Measurements from ENCODE around the gene TNRC6A.
A peak's percentile ranks its signal among the peaks of the same experiment; 100 is the strongest.
"Not testable (repeated sequence)": the region's sequence is repeated elsewhere in the genome, so short reads cannot be mapped to it uniquely, and the experiment has no call there.

TNRC6A gene

GRCh38 chr16:24789881-24790280 lies 60.4 kb downstream of the TNRC6A start:
- no peak overlapping the region for H3K4me3 ChIP-seq (ENCODE audit: low read length)
- no peak for DNase-seq (ENCODE audit: low read depth, low spot score)

- no peak for DNase-seq (ENCODE audit: low read depth, low spot score)
- no peak overlapping the region for H3K4me3 ChIP-seq (ENCODE audit: low read length)
These were observed 71.1 kb downstream of the TNRC6A start for GRCh38 chr16:24800586-24800985.

GRCh38 chr16:24801761-24802302 lies 72.4 kb downstream of the TNRC6A start:
- H3K4me3 ChIP-seq (ENCODE audit: low read length) = no peak overlapping the region
- no peak for DNase-seq (ENCODE audit: low read depth, low spot score)

GRCh38 chr16:24805484-24805883 lies 76.0 kb downstream of the TNRC6A start:
- H3K4me3 ChIP-seq (ENCODE audit: low read length) = no peak overlapping the region
- no peak for DNase-seq (ENCODE audit: low read depth, low spot score)

- no peak for DNase-seq (ENCODE audit: low read depth, low spot score)
- H3K4me3 ChIP-seq (ENCODE audit: low read length) = no peak overlapping the region
These were observed 77.8 kb downstream of the TNRC6A start for GRCh38 chr16:24807301-24807700.

GRCh38 chr16:24810951-24811843 lies 81.7 kb downstream of the TNRC6A start:
- no peak overlapping the region for H3K4me3 ChIP-seq (ENCODE audit: low read length)
- DNase-seq (ENCODE audit: low read depth, low spot score) = no peak

GRCh38 chr16:24812813-24813212 lies 83.4 kb downstream of the TNRC6A start:
- not testable (repeated sequence) for H3K4me3 ChIP-seq (ENCODE audit: low read length); DNase-seq (ENCODE audit: low read depth, low spot score)

GRCh38 chr16:24815021-24815420 lies 85.6 kb downstream of the TNRC6A start:
- H3K4me3 ChIP-seq (ENCODE audit: low read length) = no peak overlapping the region
- DNase-seq (ENCODE audit: low read depth, low spot score) = no peak

GRCh38 chr16:24816688-24817087 lies 87.2 kb downstream of the TNRC6A start:
- no peak for DNase-seq (ENCODE audit: low read depth, low spot score)
- no peak overlapping the region for H3K4me3 ChIP-seq (ENCODE audit: low read length)

- no peak overlapping the region for H3K4me3 ChIP-seq (ENCODE audit: low read length)
- DNase-seq (ENCODE audit: low read depth, low spot score) = no peak
These were observed 90.1 kb downstream of the TNRC6A start for GRCh38 chr16:24819462-24820040.

- no peak overlapping the region for H3K4me3 ChIP-seq (ENCODE audit: low read length)
- no peak for DNase-seq (ENCODE audit: low read depth, low spot score)
These were observed 91.1 kb downstream of the TNRC6A start for GRCh38 chr16:24820522-24820921.

GRCh38 chr16:24821129-24821528 lies 91.7 kb downstream of the TNRC6A start:
- peak; percentile 36 for DNase-seq (ENCODE audit: low read depth, low spot score)
- H3K4me3 ChIP-seq (ENCODE audit: low read length) = no peak overlapping the region

GRCh38 chr16:24822542-24822941 lies 93.1 kb downstream of the TNRC6A start:
- H3K4me3 ChIP-seq (ENCODE audit: low read length) = no peak overlapping the region
- DNase-seq (ENCODE audit: low read depth, low spot score) = no peak

GRCh38 chr16:24822974-24823373 lies 93.5 kb downstream of the TNRC6A start:
- no peak for DNase-seq (ENCODE audit: low read depth, low spot score)
- no peak overlapping the region for H3K4me3 ChIP-seq (ENCODE audit: low read length)

- no peak overlapping the region for H3K4me3 ChIP-seq (ENCODE audit: low read length)
- DNase-seq (ENCODE audit: low read depth, low spot score) = no peak
These were observed 96.2 kb downstream of the TNRC6A start for GRCh38 chr16:24825696-24826095.

GRCh38 chr16:24826096-24826690 lies 96.7 kb downstream of the TNRC6A start:
- H3K4me3 ChIP-seq (ENCODE audit: low read length) = no peak overlapping the region
- DNase-seq (ENCODE audit: low read depth, low spot score) = no peak

GRCh38 chr16:24826817-24827566 lies 97.5 kb downstream of the TNRC6A start:
- no peak for DNase-seq (ENCODE audit: low read depth, low spot score)
- no peak overlapping the region for H3K4me3 ChIP-seq (ENCODE audit: low read length)

GRCh38 chr16:24829153-24829552 lies 99.7 kb downstream of the TNRC6A start:
- no peak overlapping the region for H3K4me3 ChIP-seq (ENCODE audit: low read length)
- DNase-seq (ENCODE audit: low read depth, low spot score) = no peak

GRCh38 chr16:24833352-24833751 lies 103.9 kb downstream of the TNRC6A start:
- DNase-seq (ENCODE audit: low read depth, low spot score) = no peak
- no peak overlapping the region for H3K4me3 ChIP-seq (ENCODE audit: low read length)

Data from Jurkat, Clone E6-1 (cell line).